ENCODE data around the gene OLFML2B.

Gene OLFML2B

DNA sequence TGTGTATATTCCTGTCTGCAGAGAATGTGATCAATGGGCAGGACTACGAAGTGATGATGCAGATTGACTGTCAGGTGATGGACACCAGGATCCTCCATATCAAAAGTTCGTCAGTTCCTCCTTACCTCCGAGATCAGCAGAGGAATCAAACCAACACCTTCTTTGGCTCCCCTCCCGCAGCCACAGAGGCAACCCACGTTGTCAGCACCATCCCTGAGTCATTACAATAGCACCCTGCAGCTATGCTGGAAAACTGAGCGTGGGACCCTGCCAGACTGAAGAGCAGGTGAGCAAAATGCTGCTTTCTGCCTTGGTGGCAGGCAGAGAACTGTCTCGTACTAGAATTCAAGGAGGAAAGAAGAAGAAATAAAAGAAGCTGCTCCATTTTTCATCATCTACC, 65.2 kb downstream of the OLFML2B start:
- peak; percentile 49 for DNase-seq (ENCODE audit: low spot score)
- no peak for TF ChIP-seq CTCF (conservative IDR thresholded peaks at IDR 0.05; ENCODE audit: low read depth)
- POLR2A ChIA-PET (ENCODE audit: low non-redundant PET): no interaction called here
- CTCF ChIA-PET: no interaction called here
- no peak overlapping the region for H3K27ac ChIP-seq

DNA sequence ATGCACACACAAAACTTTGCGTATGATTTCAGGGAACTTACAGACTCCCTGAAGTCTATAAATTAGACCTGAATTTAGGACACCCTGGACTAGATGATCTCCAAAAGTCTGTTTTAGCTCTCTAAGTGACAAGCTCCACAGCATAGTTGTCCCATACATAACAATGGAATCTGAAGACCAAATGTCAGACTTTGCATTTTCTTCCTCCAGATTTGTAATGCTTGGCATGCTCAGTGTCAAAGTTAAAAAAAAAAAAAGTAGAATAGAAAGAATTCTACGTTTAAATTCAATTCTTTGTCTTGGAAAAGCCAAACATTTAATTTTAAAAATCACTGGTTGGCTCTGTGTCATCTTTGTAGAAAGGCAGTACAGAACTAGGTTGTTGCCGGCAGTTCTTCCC, 66.7 kb downstream of the OLFML2B start:
- TF ChIP-seq CTCF (conservative IDR thresholded peaks at IDR 0.05; ENCODE audit: low read depth): no peak
- H3K27ac ChIP-seq: no peak overlapping the region
- CTCF ChIA-PET: interaction anchor here (0.7 kb wide), 1 partner anchor 1045 kb away, joined by 3 read pairs; no protein-coding TSS in a partner anchor
- DNase-seq (ENCODE audit: low spot score): no peak
- POLR2A ChIA-PET (ENCODE audit: low non-redundant PET): no interaction called here

DNA sequence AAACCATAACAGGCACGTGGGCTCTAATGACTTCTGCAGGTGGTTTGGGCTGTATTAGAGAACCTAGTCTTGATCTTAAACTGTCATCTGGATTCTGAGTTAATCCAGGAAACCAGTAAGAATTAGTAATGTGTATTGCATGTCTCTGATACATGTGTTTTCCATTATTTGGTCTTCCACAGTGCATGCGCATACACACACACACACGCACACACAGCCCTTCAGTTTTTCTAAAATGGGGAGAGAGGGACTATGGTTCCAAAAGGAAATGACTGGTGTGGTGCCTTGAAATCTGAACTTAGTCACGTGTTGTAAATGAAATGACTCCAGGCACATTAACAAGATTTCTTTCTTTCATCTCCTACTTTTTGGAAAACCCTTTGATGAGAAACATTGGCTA, 67.6 kb downstream of the OLFML2B start:
- no peak for TF ChIP-seq CTCF (conservative IDR thresholded peaks at IDR 0.05; ENCODE audit: low read depth)
- no peak overlapping the region for H3K27ac ChIP-seq
- ChIA-PET POLR2A (ENCODE audit: low non-redundant PET) (no interaction called here), CTCF (interaction anchor here (0.6 kb wide), 1 partner anchor 87 kb away, joined by 3 read pairs; no protein-coding TSS in a partner anchor)
- DNase-seq (ENCODE audit: low spot score): no peak

DNA sequence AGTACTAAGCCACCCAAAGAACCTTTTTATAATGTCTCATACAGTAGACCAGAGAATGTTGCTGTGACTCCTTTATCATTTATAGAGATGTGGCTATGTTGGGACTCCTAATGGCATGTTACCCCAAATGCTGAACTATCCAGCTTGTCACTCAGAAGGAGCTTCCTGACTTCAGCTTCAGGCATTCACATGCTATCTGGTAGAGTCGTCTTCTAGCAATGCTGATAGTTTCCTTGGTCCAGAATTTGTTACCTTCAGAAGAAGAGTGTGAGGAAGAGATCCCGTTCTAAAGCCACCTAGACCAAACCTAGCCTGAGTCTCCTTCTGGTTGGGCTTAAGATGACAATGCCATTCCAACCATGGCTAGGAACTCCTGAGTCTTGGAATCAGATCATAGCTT, 68.1 kb downstream of the OLFML2B start:
- POLR2A ChIA-PET (ENCODE audit: low non-redundant PET): no interaction called here
- no peak overlapping the region for H3K27ac ChIP-seq
- CTCF ChIA-PET: interaction anchor here (0.6 kb wide), 1 partner anchor 88 kb away, joined by 3 read pairs; no protein-coding TSS in a partner anchor
- TF ChIP-seq CTCF (conservative IDR thresholded peaks at IDR 0.05; ENCODE audit: low read depth): no peak
- no peak for DNase-seq (ENCODE audit: low spot score)

DNA sequence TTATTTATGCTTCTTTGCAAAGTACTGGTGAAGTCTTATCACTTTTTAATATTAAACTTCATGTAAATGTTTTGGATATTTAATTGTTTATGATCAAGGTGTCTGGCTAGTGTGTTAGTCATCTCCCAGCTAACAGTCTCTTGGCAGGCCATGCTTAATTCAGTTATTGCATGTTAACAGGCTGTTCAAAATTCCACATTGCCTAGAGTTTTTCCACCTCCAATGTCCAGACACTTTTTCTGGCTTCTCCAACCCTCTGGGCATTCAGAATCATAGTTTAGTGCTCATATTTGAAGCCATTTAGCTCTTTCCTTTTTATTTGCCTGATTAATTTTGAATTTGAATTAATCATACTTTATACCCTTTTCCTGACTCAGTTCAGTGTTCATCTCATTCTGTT, 69.2 kb downstream of the OLFML2B start:
- ChIA-PET CTCF (interaction anchor here (0.8 kb wide), 1 partner anchor 41 kb away, joined by 3 read pairs; no protein-coding TSS in a partner anchor), POLR2A (ENCODE audit: low non-redundant PET) (no interaction called here)
- no peak for TF ChIP-seq CTCF (conservative IDR thresholded peaks at IDR 0.05; ENCODE audit: low read depth)
- no peak overlapping the region for H3K27ac ChIP-seq
- DNase-seq (ENCODE audit: low spot score): no peak

DNA sequence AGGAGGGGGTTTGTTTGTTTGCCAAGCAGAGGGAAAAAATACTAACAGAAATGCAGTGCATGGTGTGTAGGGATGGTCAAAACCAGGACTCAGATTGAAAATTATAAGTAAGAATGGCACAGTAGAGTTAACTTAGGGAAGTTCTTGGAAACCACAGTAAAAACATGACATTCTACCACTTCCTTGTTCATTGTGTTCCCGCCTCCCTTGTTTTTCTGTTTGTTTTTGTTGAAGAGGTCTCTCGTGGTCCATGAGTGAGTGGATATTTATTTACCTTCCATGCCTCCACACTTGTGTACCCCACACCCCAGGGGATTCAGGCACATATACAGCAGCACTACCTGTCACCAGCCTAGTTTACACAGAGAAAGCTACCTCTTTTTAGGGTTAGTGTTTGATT, 69.6 kb downstream of the OLFML2B start:
- no peak for TF ChIP-seq CTCF (conservative IDR thresholded peaks at IDR 0.05; ENCODE audit: low read depth)
- no peak for DNase-seq (ENCODE audit: low spot score)
- ChIA-PET CTCF (no interaction called here), POLR2A (ENCODE audit: low non-redundant PET) (no interaction called here)
- H3K27ac ChIP-seq: no peak overlapping the region
